Activated T-cell treated with anti-CD3 and anti-CD28 coated beads, Interleukin-2, amount 50 U/mL, for 24 hours (primary cell): Measurements from ENCODE around the gene CDX1.
A peak's percentile ranks its signal among the peaks of the same experiment; 100 is the strongest.

ENCODE experiments used
- DNase-seq: peaks from one replicate; pipeline ENCODE4 v3.0.0-alpha.2; 2020
- H3K27ac Mint-ChIP-seq: 2 replicates; pipeline ENCODE4 v1.8.0; 2020; ENCODE audit warnings: mild to moderate bottlenecking, mixed read lengths
- H3K27me3 Mint-ChIP-seq: 2 replicates; pipeline ENCODE4 v1.8.0; 2020; ENCODE audit warnings: mixed read lengths
- H3K36me3 Mint-ChIP-seq: 2 replicates; pipeline ENCODE4 v1.8.0; 2020; ENCODE audit warnings: low read depth, mixed read lengths
- H3K4me1 Mint-ChIP-seq: 2 replicates; pipeline ENCODE4 v1.8.0; 2020; ENCODE audit warnings: low read depth, mixed read lengths
- H3K4me3 Mint-ChIP-seq: 2 replicates; pipeline ENCODE4 v1.8.0; 2020; ENCODE audit warnings: mild to moderate bottlenecking, moderate library complexity, mixed read lengths
- H3K9me3 Mint-ChIP-seq: 2 replicates; pipeline ENCODE4 v1.8.0; 2020; ENCODE audit warnings: mixed read lengths

CDX1 gene

DNA sequence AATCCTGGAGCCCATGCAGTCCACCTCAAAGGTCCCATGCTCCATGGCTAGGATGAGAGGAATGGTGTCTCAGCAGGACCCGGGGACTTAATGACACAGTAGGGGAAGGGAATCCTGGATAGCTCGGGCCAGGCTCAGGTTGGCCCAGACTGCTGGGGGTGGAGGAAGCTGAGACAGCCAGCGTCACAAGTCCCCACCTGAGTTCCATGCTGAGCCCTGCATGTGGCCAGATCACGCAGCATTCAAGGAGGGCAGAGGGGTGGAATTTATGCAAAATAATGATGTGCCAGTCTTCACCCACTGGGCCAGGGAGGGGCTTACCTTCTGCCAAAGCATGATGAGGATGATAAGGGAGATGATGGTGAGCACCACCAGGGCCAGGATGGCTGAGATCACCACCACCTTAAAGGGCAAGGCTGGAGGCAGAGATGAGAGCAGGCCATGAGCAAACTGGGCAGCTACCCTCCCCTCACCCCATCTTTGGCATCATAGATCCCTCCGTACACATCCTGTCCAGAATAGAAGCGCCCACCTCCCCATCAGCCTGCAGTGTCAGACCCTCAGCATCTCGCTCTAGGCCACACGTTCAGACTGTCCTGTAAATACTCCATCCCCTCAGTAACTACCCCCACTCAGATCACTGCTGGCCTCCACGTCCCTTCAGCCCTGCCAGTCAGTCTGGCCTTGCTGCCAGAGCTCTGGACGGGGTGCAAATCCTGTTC, 40.2 kb upstream of the CDX1 start:
- Mint-ChIP-seq H3K36me3 (no peaks in the 10 kb centered on the region), H3K9me3 (no peaks in the 10 kb centered on the region), H3K27me3 (no peaks in the 10 kb centered on the region), H3K4me1 (no peaks in the 10 kb centered on the region), H3K4me3 (no peak overlapping the region), H3K27ac (no peak overlapping the region)
- no peak for DNase-seq

GRCh38 chr5:150126921-150127265, 39.7 kb upstream of the CDX1 start:
- H3K27me3 Mint-ChIP-seq: no peaks in the 10 kb centered on the region

GRCh38 chr5:150129454-150129812, 37.1 kb upstream of the CDX1 start:
- Mint-ChIP-seq H3K4me1 (no peaks in the 10 kb centered on the region), H3K4me3 (no peak overlapping the region), H3K36me3 (no peaks in the 10 kb centered on the region)

More at GRCh38 chr5:150126921-150127265, 39.7 kb upstream of the CDX1 start:
- no peak overlapping the region for H3K27ac Mint-ChIP-seq
- no peak overlapping the region for H3K4me3 Mint-ChIP-seq
- no peaks in the 10 kb centered on the region for H3K9me3 Mint-ChIP-seq
- H3K4me1 Mint-ChIP-seq: no peaks in the 10 kb centered on the region
- DNase-seq: no peak
- no peaks in the 10 kb centered on the region for H3K36me3 Mint-ChIP-seq

GRCh38 chr5:150129813-150130492, 36.6 kb upstream of the CDX1 start:
- Mint-ChIP-seq H3K27me3 (no peaks in the 10 kb centered on the region), H3K4me3 (no peak overlapping the region), H3K4me1 (no peaks in the 10 kb centered on the region), H3K9me3 (no peaks in the 10 kb centered on the region), H3K27ac (no peak overlapping the region), H3K36me3 (no peaks in the 10 kb centered on the region)
- DNase-seq: peak; percentile 62

More at GRCh38 chr5:150129454-150129812, 37.1 kb upstream of the CDX1 start:
- no peak for DNase-seq
- H3K27me3 Mint-ChIP-seq: no peaks in the 10 kb centered on the region
- H3K27ac Mint-ChIP-seq: no peak overlapping the region
- H3K9me3 Mint-ChIP-seq: no peaks in the 10 kb centered on the region

DNA sequence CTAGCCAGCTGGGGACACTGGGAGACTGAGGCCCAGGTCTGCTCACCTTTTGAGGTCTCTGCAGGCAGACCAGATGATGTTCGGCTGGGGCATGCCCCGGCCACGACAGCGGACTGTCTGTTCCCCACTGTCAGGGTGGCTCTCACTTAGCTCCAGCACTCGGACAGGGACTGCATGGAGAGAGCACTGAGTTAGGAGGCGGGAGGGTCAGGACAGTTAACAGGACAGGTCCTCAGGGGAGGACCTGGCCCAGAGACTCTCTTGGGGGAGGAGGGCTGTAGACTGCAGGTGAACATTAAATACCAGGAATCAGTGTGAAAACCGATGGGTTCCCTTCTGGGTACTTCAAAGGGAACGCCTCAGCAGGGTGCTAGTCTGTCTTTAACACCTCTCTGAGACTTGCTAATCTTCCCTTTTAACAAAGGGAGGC, 36.1 kb upstream of the CDX1 start:
- no peaks in the 10 kb centered on the region for H3K4me1 Mint-ChIP-seq
- no peaks in the 10 kb centered on the region for H3K36me3 Mint-ChIP-seq
- H3K27ac Mint-ChIP-seq: no peak overlapping the region
- H3K9me3 Mint-ChIP-seq: no peaks in the 10 kb centered on the region
- no peak for DNase-seq
- no peak overlapping the region for H3K4me3 Mint-ChIP-seq
- no peaks in the 10 kb centered on the region for H3K27me3 Mint-ChIP-seq

DNA sequence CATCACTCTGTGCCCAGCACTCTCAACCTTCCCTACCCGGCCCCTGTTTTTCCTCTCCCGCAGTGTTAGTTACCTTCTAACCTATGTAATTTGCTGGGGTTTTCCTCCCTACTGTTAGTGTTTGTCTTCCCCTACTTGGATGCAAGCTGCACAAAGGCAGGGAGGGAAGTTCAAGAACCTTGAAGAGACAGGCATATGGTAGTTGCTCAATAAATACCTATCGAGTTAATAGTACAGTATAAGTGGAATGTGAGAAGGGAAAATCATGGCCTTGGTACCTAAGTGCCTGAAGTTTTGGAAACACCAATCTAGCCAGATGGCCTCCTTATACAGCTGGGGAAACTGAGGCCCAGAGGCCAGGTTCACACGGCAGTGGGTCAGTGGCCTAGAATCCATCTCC, 35.1 kb upstream of the CDX1 start:
- Mint-ChIP-seq H3K4me3 (no peak overlapping the region), H3K27me3 (no peaks in the 10 kb centered on the region), H3K27ac (no peak overlapping the region), H3K36me3 (no peaks in the 10 kb centered on the region), H3K9me3 (no peaks in the 10 kb centered on the region), H3K4me1 (no peaks in the 10 kb centered on the region)
- no peak for DNase-seq

DNA sequence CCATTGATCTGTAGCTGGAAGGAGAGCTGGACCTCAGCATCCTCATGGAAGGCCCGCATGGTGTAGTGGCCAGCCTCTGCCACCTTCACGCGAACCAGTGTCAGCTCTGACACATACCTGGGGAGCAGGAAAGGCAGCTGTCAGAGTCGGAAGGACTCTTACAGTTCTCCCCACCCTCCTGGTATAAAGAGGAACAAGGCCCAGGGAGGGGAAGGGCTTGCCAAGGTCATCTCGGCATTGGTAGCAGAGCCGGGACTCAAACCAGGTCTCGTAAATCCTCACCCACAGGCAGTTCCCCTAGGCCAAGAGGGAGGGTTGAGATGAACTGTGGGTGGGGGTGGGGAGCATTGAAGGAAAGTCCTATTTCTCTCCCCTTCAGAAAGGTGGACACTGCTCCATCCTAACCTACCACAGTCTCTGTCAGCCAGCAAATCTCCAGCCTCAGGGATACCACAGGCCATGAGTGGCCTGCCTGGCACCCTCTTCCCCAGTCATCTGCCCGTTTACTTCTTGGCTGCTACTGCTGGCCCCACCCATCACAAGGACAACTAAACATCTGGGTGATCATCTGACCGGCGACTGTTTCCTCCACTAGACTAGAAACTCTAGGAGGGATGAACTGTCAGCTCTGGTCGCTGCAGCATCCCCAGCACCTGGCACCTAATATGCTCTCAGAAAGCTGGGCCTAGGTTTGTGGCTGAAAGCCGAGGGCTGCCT, 34.4 kb upstream of the CDX1 start:
- Mint-ChIP-seq H3K36me3 (no peaks in the 10 kb centered on the region), H3K9me3 (no peaks in the 10 kb centered on the region), H3K4me3 (no peak overlapping the region), H3K27me3 (no peaks in the 10 kb centered on the region), H3K27ac (no peak overlapping the region), H3K4me1 (no peaks in the 10 kb centered on the region)
- DNase-seq: no peak

DNA sequence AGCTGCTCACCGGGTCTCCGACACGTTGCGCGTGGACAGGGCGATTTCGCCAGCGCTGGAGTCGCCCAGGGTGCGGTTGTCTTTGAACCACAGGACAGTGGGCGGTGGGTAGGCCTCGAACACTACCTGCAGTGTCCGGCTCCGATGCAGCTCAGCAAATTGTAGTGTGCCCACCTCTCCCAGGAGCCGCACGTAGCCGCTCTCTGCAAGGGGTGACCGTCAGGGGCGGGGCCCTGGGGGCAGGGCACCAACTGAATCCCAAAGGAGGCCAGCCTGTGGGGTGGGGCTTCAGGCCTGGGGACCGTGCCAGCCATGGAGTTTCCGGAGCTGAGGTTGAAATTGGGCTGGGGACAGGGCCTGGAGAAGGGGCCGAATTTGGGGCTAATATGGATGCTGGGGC, 33.8 kb upstream of the CDX1 start:
- no peaks in the 10 kb centered on the region for H3K36me3 Mint-ChIP-seq

DNA sequence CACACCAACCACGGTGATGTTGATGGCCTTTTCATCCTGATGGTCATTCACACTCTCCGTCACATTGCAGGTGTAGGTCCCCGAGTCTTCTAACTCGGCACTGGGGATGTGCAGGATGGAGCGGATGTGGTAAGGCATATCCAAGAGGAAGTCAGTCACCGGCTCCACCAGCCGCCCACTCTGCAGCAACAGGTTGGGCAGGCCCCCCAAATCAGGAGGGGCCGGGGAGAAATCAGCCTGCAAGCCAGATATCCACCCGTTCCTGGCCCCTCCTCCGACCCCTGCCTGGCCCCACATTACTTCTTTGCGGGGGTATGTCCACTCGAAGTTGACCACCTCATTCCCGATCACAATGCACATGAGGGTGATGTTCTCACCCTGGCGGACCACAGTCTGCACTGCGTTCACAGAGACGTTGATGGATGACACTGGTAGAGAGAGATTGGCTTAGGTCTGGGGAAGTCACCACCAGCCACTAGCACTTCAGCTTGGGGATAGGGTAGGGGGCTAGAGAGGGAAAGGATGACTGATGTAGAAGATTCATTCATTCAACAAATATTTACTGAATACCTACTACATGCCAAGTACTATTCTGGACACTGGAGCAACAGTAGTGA, 32.9 kb upstream of the CDX1 start:
- Mint-ChIP-seq H3K4me3 (no peak overlapping the region), H3K27ac (no peak overlapping the region), H3K9me3 (no peaks in the 10 kb centered on the region), H3K36me3 (no peaks in the 10 kb centered on the region), H3K27me3 (no peaks in the 10 kb centered on the region), H3K4me1 (no peaks in the 10 kb centered on the region)
- no peak for DNase-seq

More for the DNA sequence above, 33.8 kb upstream of the CDX1 start:
- no peaks in the 10 kb centered on the region for H3K4me1 Mint-ChIP-seq
- H3K9me3 Mint-ChIP-seq: no peaks in the 10 kb centered on the region
- H3K27me3 Mint-ChIP-seq: no peaks in the 10 kb centered on the region
- H3K4me3 Mint-ChIP-seq: no peak overlapping the region
- H3K27ac Mint-ChIP-seq: no peak overlapping the region
- no peak for DNase-seq

- Mint-ChIP-seq H3K36me3 (no peaks in the 10 kb centered on the region), H3K4me1 (no peaks in the 10 kb centered on the region), H3K27me3 (no peaks in the 10 kb centered on the region), H3K27ac (no peak overlapping the region), H3K9me3 (no peaks in the 10 kb centered on the region), H3K4me3 (no peak overlapping the region)
- no peak for DNase-seq
Measured at GRCh38 chr5:150134198-150134588, 32.4 kb upstream of the CDX1 start.

DNA sequence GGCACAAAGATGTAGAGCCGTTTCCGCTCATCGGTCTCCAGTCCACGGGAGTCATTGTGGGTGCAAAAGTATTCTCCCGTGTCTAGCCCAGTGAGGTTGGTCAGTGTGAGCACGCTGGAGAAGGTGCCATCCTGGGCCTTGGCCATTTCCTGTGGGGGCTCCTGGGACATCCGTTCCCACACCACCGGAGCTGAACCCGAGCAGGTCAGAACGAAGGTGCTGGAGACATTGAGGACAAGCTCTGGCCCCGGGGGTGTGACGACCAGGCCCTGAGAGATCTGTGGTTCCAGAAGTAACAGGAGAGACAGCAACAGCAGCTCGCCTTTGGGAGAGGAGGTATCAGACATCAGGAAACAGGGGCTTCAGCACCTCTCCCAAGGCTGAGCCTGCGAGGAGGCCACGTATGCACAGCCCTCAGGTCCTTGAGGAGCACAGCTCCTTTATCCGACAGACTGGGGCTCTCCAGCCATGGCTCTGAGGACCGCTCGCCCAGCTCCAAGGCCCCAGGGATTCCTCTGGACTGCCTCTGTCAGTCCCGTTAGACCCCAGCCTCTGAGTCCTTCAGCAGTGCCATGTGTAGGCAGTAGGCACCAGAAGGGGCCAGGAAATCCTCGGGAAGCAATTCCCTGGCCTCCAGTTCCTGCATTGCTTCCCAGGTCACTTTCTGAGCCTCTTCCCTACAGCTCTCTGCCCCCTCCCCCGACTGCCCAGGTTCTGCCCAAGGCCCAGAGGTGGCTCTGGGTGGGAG, 30.8 kb upstream of the CDX1 start:
- H3K4me1 Mint-ChIP-seq: no peaks in the 10 kb centered on the region
- no peaks in the 10 kb centered on the region for H3K27me3 Mint-ChIP-seq
- no peak overlapping the region for H3K4me3 Mint-ChIP-seq
- no peak for DNase-seq
- no peaks in the 10 kb centered on the region for H3K9me3 Mint-ChIP-seq
- no peak overlapping the region for H3K27ac Mint-ChIP-seq
- no peaks in the 10 kb centered on the region for H3K36me3 Mint-ChIP-seq

GRCh38 chr5:150136305-150137167, 30.0 kb upstream of the CDX1 start:
- Mint-ChIP-seq H3K4me1 (no peaks in the 10 kb centered on the region), H3K36me3 (no peaks in the 10 kb centered on the region), H3K4me3 (no peak overlapping the region), H3K27me3 (no peaks in the 10 kb centered on the region), H3K9me3 (no peaks in the 10 kb centered on the region), H3K27ac (no peak overlapping the region)
- no peak for DNase-seq

DNA sequence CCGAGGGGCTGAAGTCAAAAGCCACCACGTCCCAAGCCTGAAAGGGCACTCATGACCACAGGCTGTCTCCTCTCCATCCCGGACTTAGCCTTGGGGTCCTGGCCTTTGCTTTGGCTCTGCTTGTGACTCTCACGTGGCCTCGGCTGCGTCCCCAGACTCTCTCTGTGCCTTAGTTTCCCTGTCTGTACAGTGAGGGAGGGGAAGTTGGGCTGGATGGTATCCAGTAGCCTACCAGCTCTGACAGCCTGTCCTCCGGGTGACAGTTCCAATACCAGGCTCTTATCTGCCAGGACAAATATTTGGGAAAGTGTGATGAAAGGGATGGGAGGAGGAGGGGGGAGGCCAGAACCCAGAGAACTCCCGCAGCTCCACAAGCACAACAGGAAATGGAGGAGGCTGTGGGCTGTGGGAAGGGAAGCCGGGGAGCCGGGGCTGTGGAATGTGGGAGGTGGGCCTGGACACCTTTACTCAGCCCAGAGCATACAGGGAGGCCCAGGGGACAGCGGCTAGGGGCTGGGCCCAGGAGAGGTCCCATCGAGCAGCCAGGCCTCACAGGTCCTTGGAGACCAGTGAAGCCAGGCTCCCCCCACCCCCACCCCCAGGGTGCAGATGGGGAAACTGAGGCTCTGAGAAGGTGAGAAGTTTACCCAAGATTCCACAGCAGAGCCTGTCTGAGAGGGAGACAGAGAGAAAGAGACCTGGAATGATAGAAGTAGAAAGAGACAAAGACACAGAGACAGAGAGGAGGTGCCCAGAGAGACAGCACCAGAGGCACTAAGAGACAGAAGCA, 29.2 kb upstream of the CDX1 start:
- no peaks in the 10 kb centered on the region for H3K9me3 Mint-ChIP-seq
- no peak overlapping the region for H3K27ac Mint-ChIP-seq
- H3K27me3 Mint-ChIP-seq: no peaks in the 10 kb centered on the region
- H3K4me3 Mint-ChIP-seq: no peak overlapping the region
- H3K36me3 Mint-ChIP-seq: no peaks in the 10 kb centered on the region
- H3K4me1 Mint-ChIP-seq: no peaks in the 10 kb centered on the region
- no peak for DNase-seq
